Prostate gland (tissue), 2 donors: ENCODE data around the gene GHR. TPM values are rescaled to one million over a fixed set of nuclear protein-coding genes. Genes with fewer than 3 reads are reported as not detected.

ENCODE experiments used
- DNase-seq: peaks from one replicate; pipeline ENCODE4 v3.0.0-alpha.2; 2019; ENCODE audit warnings: low spot score
- H3K27ac ChIP-seq, 2 donors: fragments of 200-600 bp; sonication (generic); 2 replicates each; pipeline ENCODE4 v1.5.1; 2017 to 2019
- H3K27me3 ChIP-seq: fragments of 200-600 bp; sonication (generic); replicated peaks from 2 replicates; pipeline ENCODE4 v1.5.1; 2019; ENCODE audit not compliant: insufficient read depth
- H3K36me3 ChIP-seq, 2 donors: fragments of 200-600 bp; sonication (generic); 1 replicate in 1 of 2; 2 replicates in 1 of 2; pipeline versions ENCODE4 v1.5.1 to v1.8.1; 2017 to 2019
- H3K4me1 ChIP-seq: fragments of 200-600 bp; sonication (generic); replicated peaks from 2 replicates; pipeline ENCODE4 v1.5.1; 2019
- H3K4me3 ChIP-seq, 2 donors: fragments of 200-600 bp; sonication (generic); 2 replicates each; pipeline ENCODE4 v1.5.1; 2017 to 2019
- H3K9me3 ChIP-seq: fragments of 200-600 bp; sonication (generic); 2 replicates; pipeline ENCODE4 v1.5.1; 2017
- POLR2A ChIP-seq: fragments of 450-650 bp; IDR thresholded peaks from one replicate; pipeline ENCODE4 v1.6.1; 2016; ENCODE audit warnings: antibody characterized with exemption, mild to moderate bottlenecking
- POLR2AphosphoS5 ChIP-seq: sonication (generic); formaldehyde crosslinking; IDR thresholded peaks from one replicate; pipeline ENCODE4 v1.6.1; 2017; ENCODE audit warnings: antibody characterized with exemption
- WGBS: methylation state at CpG from one replicate; pipeline ENCODE4 v1.1.5; 2018; 5-methylcytosine and 5-hydroxymethylcytosine counted together
- intact Hi-C: fragments of 100-400 bp; cut with DNase I; formaldehyde crosslinking; loops from one replicate; pipeline ENCODE4 v1.14.2; 2022
- total RNA-seq, 2 donors: library from RNA; depleted of rRNA; stranded (reverse); fragments of >200 nt; gene quantifications; one replicate each; pipeline ENCODE4 v1.1.0, GENCODE V29; 2016
- TF ChIP-seq, protein P1 (sequence below), 4 experiments: fragments of 200-600 bp in 2 of 4; fragments of 450-650 bp in 2 of 4; sonication (generic) in 2 of 4; IDR thresholded peaks; 1 replicate in 3 of 4; 2 replicates in 1 of 4; pipeline ENCODE4 v1.5.1; 2016 to 2019; ENCODE audit warnings: antibody characterized with exemption in 4 of 4, mild to moderate bottlenecking in 2 of 4, moderate library complexity in 2 of 4

GHR gene
- total RNA-seq, 2 donors from 2014 or later: 11.8 to 15.5 TPM

- Histone ChIP-seq H3K27me3 (no peaks in the 10 kb centered on the region), H3K36me3 (no peaks in the 10 kb centered on the region), H3K4me3 (no peak overlapping the region), H3K27ac (no peak overlapping the region), H3K9me3 (no peaks in the 10 kb centered on the region), H3K4me1 (no peaks in the 10 kb centered on the region)
- WGBS: 82% methylated on average over 4 of the region's 4 CpGs
- DNase-seq: no peak
- intact Hi-C loops: no loop called here
- TF ChIP-seq, protein P1, sequence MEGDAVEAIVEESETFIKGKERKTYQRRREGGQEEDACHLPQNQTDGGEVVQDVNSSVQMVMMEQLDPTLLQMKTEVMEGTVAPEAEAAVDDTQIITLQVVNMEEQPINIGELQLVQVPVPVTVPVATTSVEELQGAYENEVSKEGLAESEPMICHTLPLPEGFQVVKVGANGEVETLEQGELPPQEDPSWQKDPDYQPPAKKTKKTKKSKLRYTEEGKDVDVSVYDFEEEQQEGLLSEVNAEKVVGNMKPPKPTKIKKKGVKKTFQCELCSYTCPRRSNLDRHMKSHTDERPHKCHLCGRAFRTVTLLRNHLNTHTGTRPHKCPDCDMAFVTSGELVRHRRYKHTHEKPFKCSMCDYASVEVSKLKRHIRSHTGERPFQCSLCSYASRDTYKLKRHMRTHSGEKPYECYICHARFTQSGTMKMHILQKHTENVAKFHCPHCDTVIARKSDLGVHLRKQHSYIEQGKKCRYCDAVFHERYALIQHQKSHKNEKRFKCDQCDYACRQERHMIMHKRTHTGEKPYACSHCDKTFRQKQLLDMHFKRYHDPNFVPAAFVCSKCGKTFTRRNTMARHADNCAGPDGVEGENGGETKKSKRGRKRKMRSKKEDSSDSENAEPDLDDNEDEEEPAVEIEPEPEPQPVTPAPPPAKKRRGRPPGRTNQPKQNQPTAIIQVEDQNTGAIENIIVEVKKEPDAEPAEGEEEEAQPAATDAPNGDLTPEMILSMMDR (IDR thresholded peaks at IDR 0.05): no peak
- TF ChIP-seq POLR2A (no peak), POLR2AphosphoS5 (no peak)
Observed at GRCh38 chr5:42689391-42689790, 266.2 kb downstream of the GHR start.

DNA sequence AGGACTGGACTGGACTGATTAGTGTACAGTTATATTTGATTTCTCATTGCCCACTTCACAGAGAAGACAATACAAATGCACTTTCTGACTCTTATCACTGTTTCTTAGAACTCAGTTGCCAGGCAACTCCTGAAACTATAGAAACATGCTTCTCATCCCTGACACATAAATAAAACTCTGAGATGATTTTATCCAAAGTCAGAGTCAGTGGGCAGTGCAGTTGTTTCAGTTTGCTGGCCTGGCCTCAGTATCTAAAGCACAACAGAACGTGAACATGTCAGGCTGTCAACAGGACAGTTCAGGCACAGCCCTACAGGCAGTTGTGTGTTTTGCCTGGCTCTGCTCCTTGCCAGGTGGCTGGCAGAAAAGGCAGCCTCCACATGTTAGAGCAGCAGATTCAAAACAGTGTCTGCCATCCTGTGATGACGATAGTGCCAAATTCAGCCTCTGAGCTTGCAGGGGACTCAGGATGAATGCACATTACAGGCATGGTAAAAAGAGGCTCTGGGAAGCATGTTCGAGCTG is 268.2 kb downstream of the GHR start:
- no peaks in the 10 kb centered on the region for H3K9me3 ChIP-seq
- no peak for TF ChIP-seq POLR2AphosphoS5
- H3K4me3 ChIP-seq: no peak overlapping the region
- no peak overlapping the region for H3K27ac ChIP-seq
- no peak for DNase-seq
- intact Hi-C loops: no loop called here
- H3K27me3 ChIP-seq: no peaks in the 10 kb centered on the region
- no peaks in the 10 kb centered on the region for H3K4me1 ChIP-seq
- no peaks in the 10 kb centered on the region for H3K36me3 ChIP-seq
- 23% methylated on average over 3 of the region's 3 CpGs for WGBS

- WGBS: 94% methylated on average over 7 of the region's 7 CpGs
- no peak overlapping the region for H3K4me3 ChIP-seq
- H3K27me3 ChIP-seq: no peaks in the 10 kb centered on the region
- no peaks in the 10 kb centered on the region for H3K4me1 ChIP-seq
- no peaks in the 10 kb centered on the region for H3K9me3 ChIP-seq
- intact Hi-C loops: no loop called here
- no peak for TF ChIP-seq POLR2AphosphoS5
- H3K27ac ChIP-seq: no peak overlapping the region
- no peak for DNase-seq
- H3K36me3 ChIP-seq: no peaks in the 10 kb centered on the region
Observed at GRCh38 chr5:42701351-42702059, 278.3 kb downstream of the GHR start.

- Histone ChIP-seq H3K36me3 (no peaks in the 10 kb centered on the region), H3K27ac (no peak overlapping the region), H3K27me3 (no peaks in the 10 kb centered on the region), H3K4me3 (no peak overlapping the region), H3K4me1 (no peaks in the 10 kb centered on the region), H3K9me3 (no peaks in the 10 kb centered on the region)
- TF ChIP-seq POLR2A: no peak
- TF ChIP-seq POLR2AphosphoS5: no peak
- TF ChIP-seq, protein P1 (IDR thresholded peaks at IDR 0.05): no peak
- intact Hi-C loops: no loop called here
- 42% methylated on average over 1 of the region's 1 CpG for WGBS
- DNase-seq: no peak
Observed at GRCh38 chr5:42703238-42703637, 280.0 kb downstream of the GHR start.

- 87% methylated on average over 3 of the region's 3 CpGs for WGBS
- TF ChIP-seq, protein P1 (IDR thresholded peaks at IDR 0.05): no peak
- no peak for TF ChIP-seq POLR2A
- no peak overlapping the region for H3K27ac ChIP-seq
- peaks cover 0 to 6% of the 10 kb centered on the region in 2 donors for H3K36me3 ChIP-seq
- intact Hi-C loops: no loop called here
- H3K4me3 ChIP-seq: no peak overlapping the region
- no peaks in the 10 kb centered on the region for H3K4me1 ChIP-seq
- no peak for DNase-seq
- H3K9me3 ChIP-seq: no peaks in the 10 kb centered on the region
- H3K27me3 ChIP-seq: no peaks in the 10 kb centered on the region
Observed at GRCh38 chr5:42715785-42716184, 292.5 kb downstream of the GHR start.

DNA sequence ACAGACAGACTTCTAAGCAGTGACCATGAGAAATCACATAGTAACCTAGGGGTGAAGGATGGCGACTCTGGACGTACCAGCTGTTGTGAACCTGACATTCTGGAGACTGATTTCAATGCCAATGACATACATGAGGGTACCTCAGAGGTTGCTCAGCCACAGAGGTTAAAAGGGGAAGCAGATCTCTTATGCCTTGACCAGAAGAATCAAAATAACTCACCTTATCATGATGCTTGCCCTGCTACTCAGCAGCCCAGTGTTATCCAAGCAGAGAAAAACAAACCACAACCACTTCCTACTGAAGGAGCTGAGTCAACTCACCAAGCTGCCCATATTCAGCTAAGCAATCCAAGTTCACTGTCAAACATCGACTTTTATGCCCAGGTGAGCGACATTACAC is 295.4 kb downstream of the GHR start:
- peaks cover 0 to 6% of the 10 kb centered on the region in 2 donors for H3K36me3 ChIP-seq
- 85% methylated on average over 4 of the region's 4 CpGs for WGBS
- no peak for DNase-seq
- no peaks in the 10 kb centered on the region for H3K4me1 ChIP-seq
- intact Hi-C loops: no loop called here
- no peaks in the 10 kb centered on the region for H3K9me3 ChIP-seq
- TF ChIP-seq POLR2AphosphoS5: no peak
- TF ChIP-seq, protein P1 (IDR thresholded peaks at IDR 0.05): no peak
- TF ChIP-seq POLR2A: no peak
- H3K27me3 ChIP-seq: no peaks in the 10 kb centered on the region
- no peak overlapping the region for H3K4me3 ChIP-seq
- H3K27ac ChIP-seq: no peak overlapping the region
